HG03045 (cell line): Measurements from ENCODE around the gene ADAMTS3.
A peak's percentile ranks its signal among the peaks of the same experiment; 100 is the strongest.

Experiments used
- ATAC-seq: cut with Tn5 transposase; IDR thresholded peaks from one replicate; pipeline ENCODE4 v1.9.1; 2021; ENCODE audit warnings: mild to moderate bottlenecking, moderate library complexity; ENCODE audit not compliant: unreplicated experiment

The ADAMTS3 gene

GRCh38 chr4:72305080-72305479 lies 263.9 kb downstream of the ADAMTS3 start:
- no peak for ATAC-seq

GRCh38 chr4:72302981-72303704 lies 265.9 kb downstream of the ADAMTS3 start:
- peak; percentile 79 for ATAC-seq

GRCh38 chr4:72301759-72302158 lies 267.3 kb downstream of the ADAMTS3 start:
- ATAC-seq, result no peak

GRCh38 chr4:72300126-72300525 lies 268.9 kb downstream of the ADAMTS3 start:
- no peak for ATAC-seq

- peak; percentile 57 for ATAC-seq
Measured at GRCh38 chr4:72295966-72296557, 273.0 kb downstream of the ADAMTS3 start.

GRCh38 chr4:72290737-72291136 lies 278.3 kb downstream of the ADAMTS3 start:
- no peak for ATAC-seq

GRCh38 chr4:72286910-72287309 lies 282.1 kb downstream of the ADAMTS3 start:
- no peak for ATAC-seq

GRCh38 chr4:72286185-72286584 lies 282.8 kb downstream of the ADAMTS3 start:
- ATAC-seq, result no peak

GRCh38 chr4:72283357-72283756 lies 285.7 kb downstream of the ADAMTS3 start:
- ATAC-seq, result no peak

GRCh38 chr4:72280252-72280651 lies 288.8 kb downstream of the ADAMTS3 start:
- ATAC-seq, result no peak

- ATAC-seq, result no peak
Measured at GRCh38 chr4:72275381-72275780, 293.6 kb downstream of the ADAMTS3 start.

GRCh38 chr4:72274251-72274650 lies 294.8 kb downstream of the ADAMTS3 start:
- no peak for ATAC-seq

GRCh38 chr4:72255269-72255668 lies 313.8 kb downstream of the ADAMTS3 start:
- ATAC-seq, result no peak

GRCh38 chr4:72243641-72244040 lies 325.4 kb downstream of the ADAMTS3 start:
- ATAC-seq, result no peak

GRCh38 chr4:72239487-72240116 lies 329.4 kb downstream of the ADAMTS3 start:
- ATAC-seq, result no peak
